AG09309 (cell line): ENCODE data around the gene HPN.

Source experiments
- DNase-seq: peaks from one replicate; pipeline ENCODE4 v3.0.0-alpha.2; 2010; ENCODE audit warnings: low read depth
- H3K4me3 ChIP-seq: 2 replicates; pipeline ENCODE4 v1.5.1; 2011; ENCODE audit warnings: mild to moderate bottlenecking, low read depth, low read length, moderate library complexity; ENCODE audit not compliant: control insufficient read depth
- CTCF ChIP-seq: IDR thresholded peaks from 2 replicates; pipeline ENCODE4 v1.5.1; 2011; ENCODE audit warnings: mild to moderate bottlenecking, low read depth, low read length, inconsistent platforms; ENCODE audit not compliant: insufficient read depth, control insufficient read depth; ENCODE audit errors: missing control alignments

HPN gene

GRCh38 chr19:35077411-35078223 lies 36.1 kb downstream of the HPN start:
- H3K4me3 ChIP-seq: no peak overlapping the region
- no peak for DNase-seq
- TF ChIP-seq CTCF: no peak

GRCh38 chr19:35079826-35080225 lies 38.3 kb downstream of the HPN start:
- no peak for DNase-seq
- no peak overlapping the region for H3K4me3 ChIP-seq
- no peak for TF ChIP-seq CTCF

- TF ChIP-seq CTCF: no peak
- H3K4me3 ChIP-seq: no peak overlapping the region
- DNase-seq: no peak
Measured at GRCh38 chr19:35080613-35081170, 39.2 kb downstream of the HPN start.

GRCh38 chr19:35081201-35081600 lies 39.7 kb downstream of the HPN start:
- no peak overlapping the region for H3K4me3 ChIP-seq
- no peak for DNase-seq
- no peak for TF ChIP-seq CTCF

- no peak for TF ChIP-seq CTCF
- DNase-seq: no peak
- no peak overlapping the region for H3K4me3 ChIP-seq
Measured at GRCh38 chr19:35083691-35084508, 42.4 kb downstream of the HPN start.

- no peak for DNase-seq
- no peak overlapping the region for H3K4me3 ChIP-seq
- no peak for TF ChIP-seq CTCF
Measured at GRCh38 chr19:35084509-35084762, 42.9 kb downstream of the HPN start.
